ENCODE results near the gene DHX40.
A peak's percentile ranks its signal among the peaks of the same experiment; 100 is the strongest.

The DHX40 gene

GRCh38 chr17:59620518-59621259 lies 55.3 kb downstream of the DHX40 start:
- peak; percentile 74 for DNase-seq (ENCODE audit: low read depth)
- peak overlapping the region; percentile 98 for H3K4me3 ChIP-seq (ENCODE audit: low read depth, low read length)
- TF ChIP-seq POLR2A (IDR thresholded peaks at IDR 0.05; ENCODE audit: extremely low read depth, insufficient read length) (no peak), MYC (IDR thresholded peaks at IDR 0.05; ENCODE audit: low read depth, low read length) (no peak), MAX (IDR thresholded peaks at IDR 0.05; ENCODE audit: low read depth, low read length) (no peak), CTCF (IDR thresholded peaks at IDR 0.05; ENCODE audit: low read depth, low read length) (no peak)

- no peak for DNase-seq (ENCODE audit: low read depth)
- H3K4me3 ChIP-seq (ENCODE audit: low read depth, low read length): peak overlapping the region; percentile 98
- TF ChIP-seq MAX (IDR thresholded peaks at IDR 0.05; ENCODE audit: low read depth, low read length) (no peak), CTCF (IDR thresholded peaks at IDR 0.05; ENCODE audit: low read depth, low read length) (no peak), MYC (IDR thresholded peaks at IDR 0.05; ENCODE audit: low read depth, low read length) (no peak), POLR2A (IDR thresholded peaks at IDR 0.05; ENCODE audit: extremely low read depth, insufficient read length) (no peak)
Measured at GRCh38 chr17:59621771-59622170, 56.4 kb downstream of the DHX40 start.

- no peak for DNase-seq (ENCODE audit: low read depth)
- TF ChIP-seq CTCF (IDR thresholded peaks at IDR 0.05; ENCODE audit: low read depth, low read length): no peak
- TF ChIP-seq POLR2A (IDR thresholded peaks at IDR 0.05; ENCODE audit: extremely low read depth, insufficient read length): no peak
- H3K4me3 ChIP-seq (ENCODE audit: low read depth, low read length): peak overlapping the region; percentile 98
Measured at GRCh38 chr17:59623151-59623550, 57.7 kb downstream of the DHX40 start.

GRCh38 chr17:59626756-59627155 lies 61.3 kb downstream of the DHX40 start:
- DNase-seq (ENCODE audit: low read depth): no peak
- H3K4me3 ChIP-seq (ENCODE audit: low read depth, low read length): no peak overlapping the region
- no peak for TF ChIP-seq MAX (IDR thresholded peaks at IDR 0.05; ENCODE audit: low read depth, low read length)
- no peak for TF ChIP-seq CTCF (IDR thresholded peaks at IDR 0.05; ENCODE audit: low read depth, low read length)
- TF ChIP-seq MYC (IDR thresholded peaks at IDR 0.05; ENCODE audit: low read depth, low read length): no peak
- no peak for TF ChIP-seq POLR2A (IDR thresholded peaks at IDR 0.05; ENCODE audit: extremely low read depth, insufficient read length)

- no peak for DNase-seq (ENCODE audit: low read depth)
- no peak overlapping the region for H3K4me3 ChIP-seq (ENCODE audit: low read depth, low read length)
- TF ChIP-seq CTCF (IDR thresholded peaks at IDR 0.05; ENCODE audit: low read depth, low read length) (no peak), POLR2A (IDR thresholded peaks at IDR 0.05; ENCODE audit: extremely low read depth, insufficient read length) (no peak), MAX (IDR thresholded peaks at IDR 0.05; ENCODE audit: low read depth, low read length) (no peak), MYC (IDR thresholded peaks at IDR 0.05; ENCODE audit: low read depth, low read length) (no peak)
Measured at GRCh38 chr17:59627274-59627673, 61.9 kb downstream of the DHX40 start.

Data from NB4 (cell line).